GM12878 (cell line): ENCODE measurements around the gene RUNX3. TPM values are rescaled to one million over a fixed set of nuclear protein-coding genes. Genes with fewer than 3 reads are reported as not detected.

Experiments
- ATAC-seq: fragments of 200-7000 bp; cut with Tn5 transposase; 3 replicates; pipeline ENCODE4 v1.9.1; 2020; ENCODE audit warnings: mild to moderate bottlenecking, moderate library complexity
- BruUV-seq: library from RNA; stranded (reverse); fragments of 400-500 nt; replicated peaks from 2 replicates; lab custom pipeline; 2021; lab: Mats Ljungman, UMichigan
- CTCF ChIA-PET: fragments of 300-600 bp; sonication (Branson Sonifier 250); formaldehyde crosslinking; extraction: SDS; loops from one replicate; lab custom pipeline; 2021; ENCODE audit warnings: inconsistent platforms; lab: Yijun Ruan, JAX
- POLR2A ChIA-PET: fragments of 350-600 bp; formaldehyde crosslinking; extraction: SDS; loops from one replicate; lab custom pipeline; 2021; ENCODE audit warnings: inconsistent platforms; lab: Charles Lee
- RAD21 ChIA-PET: fragments of 300-600 bp; sonication (Branson Sonifier 250); formaldehyde crosslinking; loops from one replicate; lab custom pipeline; 2023; ENCODE audit warnings: antibody characterized with exemption; ENCODE audit not compliant: unreplicated experiment; lab: Charles Lee
- SMC1A ChIA-PET: fragments of 300-600 bp; sonication (Branson Sonifier 250); formaldehyde crosslinking; loops from one replicate; lab custom pipeline; 2023; ENCODE audit not compliant: unreplicated experiment, uncharacterized antibody; lab: Charles Lee
- DNase-seq: peaks from one replicate; pipeline ENCODE4 v3.0.0-alpha.2; 2011; ENCODE audit warnings: low read depth, low spot score
- FAIRE-seq: peaks from 3 replicates; lab custom pipeline; 2011; peaks lifted over from hg19 to GRCh38; lab: Jason Lieb, UNC
- H2AFZ ChIP-seq: 2 replicates; pipeline ENCODE4 v1.6.0; 2011; ENCODE audit warnings: low read depth, low read length, control low read depth; ENCODE audit not compliant: control insufficient read depth
- H3K27ac ChIP-seq: 2 replicates; pipeline ENCODE4 v1.5.1; 2011; ENCODE audit warnings: control low read depth; ENCODE audit not compliant: control insufficient read depth, insufficient read depth
- H3K27me3 ChIP-seq, 2 experiments: replicated peaks in 1 of 2; 2 replicates each; pipeline versions ENCODE4 v1.6.0 to v1.6.1; 2011; ENCODE audit warnings: low read length in 1 of 2; ENCODE audit not compliant: control insufficient read depth in 2 of 2, insufficient read depth in 2 of 2
- H3K36me3 ChIP-seq, 2 experiments: 2 replicates each; pipeline ENCODE4 v1.5.1; 2011; ENCODE audit warnings: low read length in 1 of 2; ENCODE audit not compliant: control insufficient read depth in 2 of 2, insufficient read depth in 2 of 2
- H3K4me1 ChIP-seq: 2 replicates; pipeline ENCODE4 v1.6.1; 2011; ENCODE audit warnings: mild to moderate bottlenecking, low read length, moderate library complexity, mixed read lengths; ENCODE audit not compliant: control insufficient read depth, insufficient read depth
- H3K4me2 ChIP-seq: 2 replicates; pipeline ENCODE4 v1.6.0; 2011; ENCODE audit warnings: control low read depth; ENCODE audit not compliant: control insufficient read depth, insufficient read depth
- H3K4me3 ChIP-seq: fragments of 200-600 bp; sonication (generic); 2 replicates; pipeline ENCODE4 v1.5.1; 2016
- H3K79me2 ChIP-seq: 2 replicates; pipeline ENCODE4 v1.6.0; 2011; ENCODE audit warnings: low read length; ENCODE audit not compliant: control insufficient read depth, insufficient read depth
- H3K9ac ChIP-seq: 2 replicates; pipeline ENCODE4 v1.8.0; 2011; ENCODE audit warnings: low read length, control low read depth, mixed read lengths; ENCODE audit not compliant: control insufficient read depth, insufficient read depth
- H3K9me3 ChIP-seq: replicated peaks from 3 replicates; pipeline ENCODE4 v1.5.1; 2011; ENCODE audit warnings: mild to moderate bottlenecking, low read length; ENCODE audit not compliant: control insufficient read depth, insufficient read depth
- H4K20me1 ChIP-seq: 2 replicates; pipeline ENCODE4 v1.6.0; 2011; ENCODE audit not compliant: control insufficient read depth, insufficient read depth
- BCL11A ChIP-seq: IDR thresholded peaks from 2 replicates; pipeline ENCODE4 v1.6.1; 2011; ENCODE audit warnings: low read depth, low read length
- BMI1 ChIP-seq: fragments of 450-650 bp; IDR thresholded peaks from 2 replicates; pipeline ENCODE4 v1.6.1; 2016; ENCODE audit warnings: mild to moderate bottlenecking, moderate library complexity, borderline replicate concordance
- CEBPB ChIP-seq, 2 experiments: fragments of 150-350 bp in 1 of 2; IDR thresholded peaks; 2 replicates each; pipeline ENCODE4 v1.6.1; 2012 to 2014; ENCODE audit warnings: low read depth in 2 of 2, low read length in 2 of 2, borderline replicate concordance in 1 of 2, inconsistent platforms in 1 of 2
- LARP7 ChIP-seq: fragments of 450-650 bp; IDR thresholded peaks from 2 replicates; pipeline ENCODE4 v1.6.1; 2017; ENCODE audit warnings: mild to moderate bottlenecking
- STAT3 ChIP-seq: IDR thresholded peaks from 2 replicates; pipeline ENCODE4 v1.6.1; 2011; ENCODE audit warnings: low read depth, low read length, improper control_type of control experiment
- TAF1 ChIP-seq: IDR thresholded peaks from 2 replicates; pipeline ENCODE4 v1.6.1; 2011; ENCODE audit warnings: mild to moderate bottlenecking, low read depth, low read length, borderline replicate concordance
- YY1 ChIP-seq: IDR thresholded peaks from 2 replicates; pipeline ENCODE4 v1.6.1; 2011; ENCODE audit warnings: low read depth, mild to moderate bottlenecking, low read length
- ZNF622 ChIP-seq: fragments of 450-650 bp; IDR thresholded peaks from 2 replicates; pipeline ENCODE4 v1.6.1; 2017; ENCODE audit warnings: mild to moderate bottlenecking, inconsistent platforms
- WGBS: methylation state at CpG from one replicate; pipeline ENCODE4 v1.1.6; 2016; ENCODE audit warnings: low lambda C conversion rate; ENCODE audit not compliant: insufficient replicate concordance, insufficient coverage; ENCODE audit errors: missing lambda C conversion rate; 5-methylcytosine and 5-hydroxymethylcytosine counted together
- in situ Hi-C: fragments of 300-500 bp; cut with MboI; formaldehyde crosslinking; loops from 9 replicates; pipeline ENCODE4 v1.14.3; 2018; ENCODE audit warnings: mixed read lengths
- intact Hi-C: fragments of 100-400 bp; cut with micrococcal nuclease; formaldehyde crosslinking; loops from one replicate; pipeline ENCODE4 v1.14.2; 2022; ENCODE audit not compliant: unreplicated experiment
- polyA plus RNA-seq, 11 experiments: library from polyadenylated mRNA; depleted of rRNA in 4 of 11; unstranded in 6 of 11; stranded (reverse) in 5 of 11; fragments of >200 nt; fragmentation: Nextera tagmentation in 4 of 11; fragmentation: Illumina TruSeq in 1 of 11; extraction: Ambion mirVana in 4 of 11; extraction: Trizol in 1 of 11; gene quantifications; 1 replicate in 1 of 11; 2 replicates in 10 of 11; pipeline versions ENCODE4 v1.2.1 to v1.2.3, GENCODE V29; 2011 to 2016; ENCODE audit warnings: inconsistent platforms in 2 of 11, missing spikeins in 2 of 11, low read depth in 1 of 11
- total RNA-seq, 4 experiments: library from RNA; depleted of rRNA in 3 of 4; stranded (reverse); fragments of >200 nt in 3 of 4; fragmentation: Illumina TruSeq in 1 of 4; extraction: Trizol in 1 of 4; gene quantifications; 2 replicates each; pipeline versions ENCODE4 v1.2.1 to v1.2.3, GENCODE V29; 2013 to 2021
- TF ChIP-seq, protein P1 (sequence below): fragments of 450-650 bp; IDR thresholded peaks from 2 replicates; pipeline ENCODE4 v1.6.1; 2018; ENCODE audit warnings: borderline replicate concordance, mild to moderate bottlenecking; ENCODE audit not compliant: partially characterized antibody
- TF ChIP-seq, protein P2 (sequence below): IDR thresholded peaks from 2 replicates; pipeline ENCODE4 v1.6.1; 2011; ENCODE audit warnings: low read depth, mild to moderate bottlenecking, low read length, moderate library complexity, borderline replicate concordance; ENCODE audit errors: extremely low read depth
- TF ChIP-seq, protein P3 (sequence below): IDR thresholded peaks from 2 replicates; pipeline ENCODE4 v1.6.1; 2012; ENCODE audit warnings: low read length, inconsistent platforms
- TF ChIP-seq, protein P4 (sequence below): fragments of 450-650 bp; IDR thresholded peaks from 2 replicates; pipeline ENCODE4 v1.6.1; 2016; ENCODE audit warnings: mild to moderate bottlenecking, moderate library complexity, borderline replicate concordance

Gene RUNX3
- total and polyA plus RNA-seq, 10 of the 15 experiments (the other 5 are each of a cell fraction or from before 2014, with no cell fraction given): 19.0 to 151 (median 31.4) TPM

DNA sequence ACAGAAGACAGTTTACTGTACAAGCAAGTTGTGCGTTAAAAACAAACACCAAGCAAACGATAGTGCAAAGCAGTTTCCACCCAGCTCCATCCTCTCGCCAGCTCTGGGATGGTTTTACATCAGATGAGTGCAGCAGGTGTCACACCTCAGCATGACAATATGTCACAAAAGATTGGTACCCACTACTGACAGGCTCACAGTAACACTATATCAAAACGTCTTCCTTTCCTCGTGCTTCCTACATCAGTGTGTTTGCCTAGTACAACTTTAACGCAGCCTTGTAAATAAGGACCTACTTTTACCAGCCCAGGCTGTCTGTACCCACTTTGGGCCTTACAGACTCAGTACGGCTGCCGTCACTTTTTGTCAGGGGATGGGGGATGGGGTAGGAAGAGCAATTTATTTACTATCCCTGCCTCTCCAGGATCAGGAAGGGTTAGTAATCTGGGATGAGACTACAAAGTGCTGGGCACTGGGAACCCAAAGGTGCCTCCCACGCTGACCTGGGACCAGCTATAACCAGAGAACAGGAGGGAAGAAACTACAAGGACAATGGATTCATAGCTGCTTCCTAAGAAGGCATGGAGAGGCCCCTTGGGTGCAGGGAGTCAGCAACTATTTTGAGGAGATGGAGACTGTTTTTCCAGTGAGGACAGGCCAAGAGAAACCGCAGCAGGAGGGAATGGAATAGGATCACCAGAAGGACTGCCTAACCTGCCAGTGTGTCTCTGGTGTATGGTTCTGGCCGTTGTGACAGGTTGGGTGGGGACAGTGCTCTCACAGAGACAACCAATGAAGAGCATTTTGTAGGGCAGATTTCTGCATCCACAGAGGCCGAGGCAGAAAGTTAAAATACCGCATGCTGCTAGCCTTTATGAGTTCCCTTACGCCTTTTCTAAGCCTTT is 30.2 kb downstream of the RUNX3 start:
- H3K27me3 ChIP-seq: no peaks in the 10 kb centered on the region
- H3K36me3 ChIP-seq: peaks cover 12 to 40% of the 10 kb centered on the region in 2 experiments; a peak in 3 of 4 replicates
- no peak for DNase-seq
- ATAC-seq: peak; percentile 8
- H3K9ac ChIP-seq: no peak overlapping the region
- no peak overlapping the region for H3K4me2 ChIP-seq
- intact Hi-C loops (loop anchor here (2.0 kb wide), 1 partner anchor 51 kb away; no protein-coding TSS in a partner anchor), in situ Hi-C loops (no loop called here)
- H3K79me2 ChIP-seq: no peaks in the 10 kb centered on the region
- 14% methylated on average over 14 of the region's 14 CpGs for WGBS
- peaks cover 7% of the 10 kb centered on the region for H3K4me1 ChIP-seq
- ChIA-PET POLR2A (interaction anchor here (0.6 to 1.4 kb wide), 10 partner anchors 19 to 283 kb away, joined by 3 to 7 read pairs (median 4); no protein-coding TSS in a partner anchor), CTCF (interaction anchor here (0.6 to 8.0 kb wide), 9 partner anchors 8 to 332 kb away, joined by 3 to 133 read pairs (median 4); partner anchors contain the start of gene SYF2), RAD21 (interaction anchor here (0.9 to 4.2 kb wide), 8 partner anchors 26 to 306 kb away, joined by 3 to 42 read pairs (median 6); partner anchors contain the start of gene RUNX3), SMC1A (interaction anchor here (0.6 to 6.5 kb wide), 8 partner anchors 24 to 305 kb away, joined by 3 to 69 read pairs (median 6); no protein-coding TSS in a partner anchor)
- H3K9me3 ChIP-seq: no peaks in the 10 kb centered on the region
- 0 out of 2 replicates have a peak, but pooled peaks cover 7% of the 10 kb centered on the region for H4K20me1 ChIP-seq
- no peak overlapping the region for H3K4me3 ChIP-seq
- H2AFZ ChIP-seq: no peak overlapping the region
- BruUV-seq: TSS peak; percentile 56
- no peak overlapping the region for H3K27ac ChIP-seq
- peak; percentile 41 for FAIRE-seq
- no peak for TF ChIP-seq ZNF622
- no peak for TF ChIP-seq TAF1
- no peak for TF ChIP-seq CEBPB (IDR thresholded peaks at IDR 0.05; ENCODE audit: borderline replicate concordance in 1 of 2, low read depth in 2 of 2, low read length in 2 of 2)
- TF ChIP-seq, protein P1, sequence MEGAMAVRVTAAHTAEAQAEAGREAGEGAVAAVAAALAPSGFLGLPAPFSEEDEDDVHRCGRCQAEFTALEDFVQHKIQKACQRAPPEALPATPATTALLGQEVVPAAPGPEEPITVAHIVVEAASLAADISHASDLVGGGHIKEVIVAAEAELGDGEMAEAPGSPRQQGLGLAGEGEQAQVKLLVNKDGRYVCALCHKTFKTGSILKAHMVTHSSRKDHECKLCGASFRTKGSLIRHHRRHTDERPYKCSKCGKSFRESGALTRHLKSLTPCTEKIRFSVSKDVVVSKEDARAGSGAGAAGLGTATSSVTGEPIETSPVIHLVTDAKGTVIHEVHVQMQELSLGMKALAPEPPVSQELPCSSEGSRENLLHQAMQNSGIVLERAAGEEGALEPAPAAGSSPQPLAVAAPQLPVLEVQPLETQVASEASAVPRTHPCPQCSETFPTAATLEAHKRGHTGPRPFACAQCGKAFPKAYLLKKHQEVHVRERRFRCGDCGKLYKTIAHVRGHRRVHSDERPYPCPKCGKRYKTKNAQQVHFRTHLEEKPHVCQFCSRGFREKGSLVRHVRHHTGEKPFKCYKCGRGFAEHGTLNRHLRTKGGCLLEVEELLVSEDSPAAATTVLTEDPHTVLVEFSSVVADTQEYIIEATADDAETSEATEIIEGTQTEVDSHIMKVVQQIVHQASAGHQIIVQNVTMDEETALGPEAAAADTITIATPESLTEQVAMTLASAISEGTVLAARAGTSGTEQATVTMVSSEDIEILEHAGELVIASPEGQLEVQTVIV: no peak
- TF ChIP-seq, protein P2, sequence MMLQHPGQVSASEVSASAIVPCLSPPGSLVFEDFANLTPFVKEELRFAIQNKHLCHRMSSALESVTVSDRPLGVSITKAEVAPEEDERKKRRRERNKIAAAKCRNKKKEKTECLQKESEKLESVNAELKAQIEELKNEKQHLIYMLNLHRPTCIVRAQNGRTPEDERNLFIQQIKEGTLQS: no peak
- no peak for TF ChIP-seq YY1
- peak; percentile 31; the same call in 1 of the 2 replicates for TF ChIP-seq BMI1
- TF ChIP-seq, protein P3, sequence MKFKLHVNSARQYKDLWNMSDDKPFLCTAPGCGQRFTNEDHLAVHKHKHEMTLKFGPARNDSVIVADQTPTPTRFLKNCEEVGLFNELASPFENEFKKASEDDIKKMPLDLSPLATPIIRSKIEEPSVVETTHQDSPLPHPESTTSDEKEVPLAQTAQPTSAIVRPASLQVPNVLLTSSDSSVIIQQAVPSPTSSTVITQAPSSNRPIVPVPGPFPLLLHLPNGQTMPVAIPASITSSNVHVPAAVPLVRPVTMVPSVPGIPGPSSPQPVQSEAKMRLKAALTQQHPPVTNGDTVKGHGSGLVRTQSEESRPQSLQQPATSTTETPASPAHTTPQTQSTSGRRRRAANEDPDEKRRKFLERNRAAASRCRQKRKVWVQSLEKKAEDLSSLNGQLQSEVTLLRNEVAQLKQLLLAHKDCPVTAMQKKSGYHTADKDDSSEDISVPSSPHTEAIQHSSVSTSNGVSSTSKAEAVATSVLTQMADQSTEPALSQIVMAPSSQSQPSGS: no peak; the same call in none of the 2 replicates
- TF ChIP-seq LARP7: no peak
- TF ChIP-seq, protein P4, sequence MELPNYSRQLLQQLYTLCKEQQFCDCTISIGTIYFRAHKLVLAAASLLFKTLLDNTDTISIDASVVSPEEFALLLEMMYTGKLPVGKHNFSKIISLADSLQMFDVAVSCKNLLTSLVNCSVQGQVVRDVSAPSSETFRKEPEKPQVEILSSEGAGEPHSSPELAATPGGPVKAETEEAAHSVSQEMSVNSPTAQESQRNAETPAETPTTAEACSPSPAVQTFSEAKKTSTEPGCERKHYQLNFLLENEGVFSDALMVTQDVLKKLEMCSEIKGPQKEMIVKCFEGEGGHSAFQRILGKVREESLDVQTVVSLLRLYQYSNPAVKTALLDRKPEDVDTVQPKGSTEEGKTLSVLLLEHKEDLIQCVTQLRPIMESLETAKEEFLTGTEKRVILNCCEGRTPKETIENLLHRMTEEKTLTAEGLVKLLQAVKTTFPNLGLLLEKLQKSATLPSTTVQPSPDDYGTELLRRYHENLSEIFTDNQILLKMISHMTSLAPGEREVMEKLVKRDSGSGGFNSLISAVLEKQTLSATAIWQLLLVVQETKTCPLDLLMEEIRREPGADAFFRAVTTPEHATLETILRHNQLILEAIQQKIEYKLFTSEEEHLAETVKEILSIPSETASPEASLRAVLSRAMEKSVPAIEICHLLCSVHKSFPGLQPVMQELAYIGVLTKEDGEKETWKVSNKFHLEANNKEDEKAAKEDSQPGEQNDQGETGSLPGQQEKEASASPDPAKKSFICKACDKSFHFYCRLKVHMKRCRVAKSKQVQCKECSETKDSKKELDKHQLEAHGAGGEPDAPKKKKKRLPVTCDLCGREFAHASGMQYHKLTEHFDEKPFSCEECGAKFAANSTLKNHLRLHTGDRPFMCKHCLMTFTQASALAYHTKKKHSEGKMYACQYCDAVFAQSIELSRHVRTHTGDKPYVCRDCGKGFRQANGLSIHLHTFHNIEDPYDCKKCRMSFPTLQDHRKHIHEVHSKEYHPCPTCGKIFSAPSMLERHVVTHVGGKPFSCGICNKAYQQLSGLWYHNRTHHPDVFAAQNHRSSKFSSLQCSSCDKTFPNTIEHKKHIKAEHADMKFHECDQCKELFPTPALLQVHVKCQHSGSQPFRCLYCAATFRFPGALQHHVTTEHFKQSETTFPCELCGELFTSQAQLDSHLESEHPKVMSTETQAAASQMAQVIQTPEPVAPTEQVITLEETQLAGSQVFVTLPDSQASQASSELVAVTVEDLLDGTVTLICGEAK: no peak
- TF ChIP-seq BCL11A: peak; percentile 5; the same call in 1 of the 2 replicates
- TF ChIP-seq STAT3: no peak
